Measurements from ENCODE around the gene OR4N5.

The OR4N5 gene

GRCh38 chr14:20179880-20180279 is 41.3 kb downstream of the OR4N5 start:
- Histone ChIP-seq H2BK5ac (ENCODE audit: low read depth, low read length, poor library complexity) (no peak overlapping the region), H3K36me3 (ENCODE audit: control insufficient read depth in 1 of 2, insufficient read depth in 2 of 2, low read length in 2 of 2) (no peaks in the 10 kb centered on the region), H3K14ac (ENCODE audit: low read length) (no peak overlapping the region), H4K8ac (ENCODE audit: low read depth, low read length) (no peak overlapping the region), H3K18ac (ENCODE audit: low read length) (no peak overlapping the region), H2AFZ (ENCODE audit: insufficient read depth, low read length, poor library complexity) (no peak overlapping the region), H3K23ac (ENCODE audit: low read length) (no peak overlapping the region), H3K4me2 (ENCODE audit: low read length) (no peak overlapping the region), H4K91ac (ENCODE audit: low read depth, low read length) (no peak overlapping the region), H3K4me3 (ENCODE audit: low read depth, low read length) (no peak overlapping the region), H3K79me2 (ENCODE audit: control insufficient read depth, insufficient read depth, low read length, poor library complexity) (no peaks in the 10 kb centered on the region), H3K9ac (ENCODE audit: low read length) (no peak overlapping the region), H3K4ac (ENCODE audit: low read depth, low read length) (no peak overlapping the region), H3K9me3 (ENCODE audit: insufficient read depth, low read depth, low read length) (peaks cover 22% of the 10 kb centered on the region), H3K27me3 (ENCODE audit: insufficient read depth, low read length) (no peaks in the 10 kb centered on the region), H3K79me1 (ENCODE audit: low read length) (no peaks in the 10 kb centered on the region), H4K12ac (ENCODE audit: low read depth, low read length) (no peak overlapping the region), H2AK5ac (ENCODE audit: low read length) (no peak overlapping the region), H3K27ac (ENCODE audit: low read depth, low read length) (no peak overlapping the region), H2BK12ac (ENCODE audit: low read length) (no peak overlapping the region), H3K4me1 (ENCODE audit: control insufficient read depth in 1 of 2, insufficient read depth in 2 of 2, low read length in 2 of 2) (no peaks in the 10 kb centered on the region), H2BK120ac (ENCODE audit: insufficient read depth, low read length, poor library complexity) (no peak overlapping the region)
- no peak for DNase-seq
- WGBS (ENCODE audit: extremely low coverage, insufficient coverage, insufficient read length): no CpG with 5 or more reads among the region's 2 CpGs

GRCh38 chr14:20180486-20180885 is 41.9 kb downstream of the OR4N5 start:
- no peak overlapping the region for H3K14ac ChIP-seq (ENCODE audit: low read length)
- H3K79me2 ChIP-seq (ENCODE audit: control insufficient read depth, insufficient read depth, low read length, poor library complexity): no peaks in the 10 kb centered on the region
- H4K8ac ChIP-seq (ENCODE audit: low read depth, low read length): no peak overlapping the region
- H3K9ac ChIP-seq (ENCODE audit: low read length): no peak overlapping the region
- no peak for DNase-seq
- no peak overlapping the region for H3K23ac ChIP-seq (ENCODE audit: low read length)
- H3K18ac ChIP-seq (ENCODE audit: low read length): no peak overlapping the region
- H4K91ac ChIP-seq (ENCODE audit: low read depth, low read length): no peak overlapping the region
- H2BK5ac ChIP-seq (ENCODE audit: low read depth, low read length, poor library complexity): no peak overlapping the region
- no peak overlapping the region for H3K4me3 ChIP-seq (ENCODE audit: low read depth, low read length)
- no peak overlapping the region for H3K4ac ChIP-seq (ENCODE audit: low read depth, low read length)
- H3K27ac ChIP-seq (ENCODE audit: low read depth, low read length): no peak overlapping the region
- H3K36me3 ChIP-seq (ENCODE audit: control insufficient read depth in 1 of 2, insufficient read depth in 2 of 2, low read length in 2 of 2): no peaks in the 10 kb centered on the region
- no CpG with 5 or more reads among the region's 2 CpGs for WGBS (ENCODE audit: extremely low coverage, insufficient coverage, insufficient read length)
- no peak overlapping the region for H2AK5ac ChIP-seq (ENCODE audit: low read length)
- no peak overlapping the region for H2BK12ac ChIP-seq (ENCODE audit: low read length)
- H3K9me3 ChIP-seq (ENCODE audit: insufficient read depth, low read depth, low read length): peaks cover 20% of the 10 kb centered on the region
- no peaks in the 10 kb centered on the region for H3K27me3 ChIP-seq (ENCODE audit: insufficient read depth, low read length)
- no peak overlapping the region for H3K4me2 ChIP-seq (ENCODE audit: low read length)
- no peaks in the 10 kb centered on the region for H3K4me1 ChIP-seq (ENCODE audit: control insufficient read depth in 1 of 2, insufficient read depth in 2 of 2, low read length in 2 of 2)
- H2BK120ac ChIP-seq (ENCODE audit: insufficient read depth, low read length, poor library complexity): no peak overlapping the region
- H3K79me1 ChIP-seq (ENCODE audit: low read length): no peaks in the 10 kb centered on the region
- no peak overlapping the region for H4K12ac ChIP-seq (ENCODE audit: low read depth, low read length)
- H2AFZ ChIP-seq (ENCODE audit: insufficient read depth, low read length, poor library complexity): no peak overlapping the region

DNA sequence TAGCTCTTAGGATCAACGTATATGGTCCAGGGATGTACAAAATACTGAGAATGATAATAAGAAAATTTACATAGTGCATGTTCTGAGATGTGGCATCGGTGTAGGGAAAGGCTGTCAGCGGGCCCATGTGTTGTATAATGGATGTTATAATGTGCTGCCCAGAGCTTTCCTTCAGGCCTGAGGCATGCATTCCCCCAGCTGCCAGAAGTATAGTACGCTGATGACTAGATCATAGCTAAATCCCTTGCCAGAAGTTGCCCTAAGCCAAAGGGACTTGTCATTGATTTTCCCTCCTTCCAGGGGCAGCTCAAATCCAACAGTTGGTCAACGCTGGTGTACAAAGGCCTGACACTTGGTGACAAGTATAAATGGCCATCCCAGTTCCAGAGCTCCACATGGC is 45.6 kb downstream of the OR4N5 start:
- Histone ChIP-seq H2AK5ac (ENCODE audit: low read length) (no peak overlapping the region), H3K4me3 (ENCODE audit: low read depth, low read length) (no peak overlapping the region)

DNA sequence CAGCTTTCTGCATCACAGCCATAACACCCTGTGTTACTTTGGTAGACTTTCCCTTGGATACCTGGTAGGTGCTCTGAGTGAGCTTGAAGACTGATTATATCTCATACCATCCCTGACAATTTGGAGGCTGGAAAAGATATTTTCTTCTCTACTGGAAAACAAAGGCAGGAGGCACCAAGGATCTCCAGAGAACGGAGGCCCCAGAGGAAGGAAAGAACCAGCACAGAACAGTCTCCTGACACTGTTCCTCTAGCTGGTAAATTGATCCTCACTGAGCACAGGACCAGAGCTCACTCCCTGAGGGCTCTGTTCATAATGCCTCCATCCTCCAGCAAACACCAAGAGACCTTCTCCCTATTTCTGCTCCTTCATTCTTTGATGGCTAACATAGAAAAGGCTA is 52.0 kb downstream of the OR4N5 start, which contains the start of gene OR11G2:
OR11G2 (plus strand) TSS at position 301 of the 400 bp plus-strand sequence. CDS start 6,542 bp downstream, outside the sequence.
- no peaks in the 10 kb centered on the region for H3K36me3 ChIP-seq (ENCODE audit: control insufficient read depth in 1 of 2, insufficient read depth in 2 of 2, low read length in 2 of 2)
- no peak within 1 kb of the TSS for H2BK5ac ChIP-seq (ENCODE audit: low read depth, low read length, poor library complexity)
- no peaks in the 10 kb centered on the region for H3K79me1 ChIP-seq (ENCODE audit: low read length)
- H2AK5ac ChIP-seq (ENCODE audit: low read length): no peak within 1 kb of the TSS
- H2BK120ac ChIP-seq (ENCODE audit: insufficient read depth, low read length, poor library complexity): no peak within 1 kb of the TSS
- H3K9ac ChIP-seq (ENCODE audit: low read length): no peak within 1 kb of the TSS
- no peaks in the 10 kb centered on the region for H3K79me2 ChIP-seq (ENCODE audit: control insufficient read depth, insufficient read depth, low read length, poor library complexity)
- no peak within 1 kb of the TSS for H3K4me2 ChIP-seq (ENCODE audit: low read length)
- H3K4me3 ChIP-seq (ENCODE audit: low read depth, low read length): no peak within 1 kb of the TSS
- no peak within 1 kb of the TSS for H3K23ac ChIP-seq (ENCODE audit: low read length)
- peaks cover 13% of the 10 kb centered on the region for H3K9me3 ChIP-seq (ENCODE audit: insufficient read depth, low read depth, low read length)
- H2AFZ ChIP-seq (ENCODE audit: insufficient read depth, low read length, poor library complexity): no peak within 1 kb of the TSS
- no peak within 1 kb of the TSS for H2BK12ac ChIP-seq (ENCODE audit: low read length)
- no peak for DNase-seq
- no peak within 1 kb of the TSS for H4K91ac ChIP-seq (ENCODE audit: low read depth, low read length)
- H3K18ac ChIP-seq (ENCODE audit: low read length): no peak within 1 kb of the TSS
- no peak within 1 kb of the TSS for H3K14ac ChIP-seq (ENCODE audit: low read length)
- no peak within 1 kb of the TSS for H3K27ac ChIP-seq (ENCODE audit: low read depth, low read length)
- WGBS (ENCODE audit: extremely low coverage, insufficient coverage, insufficient read length): no CpG with 5 or more reads among the region's 1 CpG
- no peaks in the 10 kb centered on the region for H3K4me1 ChIP-seq (ENCODE audit: control insufficient read depth in 1 of 2, insufficient read depth in 2 of 2, low read length in 2 of 2)
- no peak within 1 kb of the TSS for H3K4ac ChIP-seq (ENCODE audit: low read depth, low read length)
- H4K8ac ChIP-seq (ENCODE audit: low read depth, low read length): no peak within 1 kb of the TSS
- no peak within 1 kb of the TSS for H4K12ac ChIP-seq (ENCODE audit: low read depth, low read length)
- no peaks in the 10 kb centered on the region for H3K27me3 ChIP-seq (ENCODE audit: insufficient read depth, low read length)

More for the DNA sequence above, 45.6 kb downstream of the OR4N5 start:
- H3K9ac ChIP-seq (ENCODE audit: low read length): no peak overlapping the region
- H2BK5ac ChIP-seq (ENCODE audit: low read depth, low read length, poor library complexity): no peak overlapping the region
- H3K4me2 ChIP-seq (ENCODE audit: low read length): no peak overlapping the region
- H3K27ac ChIP-seq (ENCODE audit: low read depth, low read length): no peak overlapping the region
- H4K91ac ChIP-seq (ENCODE audit: low read depth, low read length): no peak overlapping the region
- no peaks in the 10 kb centered on the region for H3K79me1 ChIP-seq (ENCODE audit: low read length)
- H3K27me3 ChIP-seq (ENCODE audit: insufficient read depth, low read length): no peaks in the 10 kb centered on the region
- H3K79me2 ChIP-seq (ENCODE audit: control insufficient read depth, insufficient read depth, low read length, poor library complexity): no peaks in the 10 kb centered on the region
- no peaks in the 10 kb centered on the region for H3K36me3 ChIP-seq (ENCODE audit: control insufficient read depth in 1 of 2, insufficient read depth in 2 of 2, low read length in 2 of 2)
- H4K12ac ChIP-seq (ENCODE audit: low read depth, low read length): no peak overlapping the region
- H3K4me1 ChIP-seq (ENCODE audit: control insufficient read depth in 1 of 2, insufficient read depth in 2 of 2, low read length in 2 of 2): no peaks in the 10 kb centered on the region
- H3K23ac ChIP-seq (ENCODE audit: low read length): no peak overlapping the region
- no peak overlapping the region for H4K8ac ChIP-seq (ENCODE audit: low read depth, low read length)
- no peak overlapping the region for H2BK12ac ChIP-seq (ENCODE audit: low read length)
- no peak overlapping the region for H3K4ac ChIP-seq (ENCODE audit: low read depth, low read length)
- no peak overlapping the region for H3K14ac ChIP-seq (ENCODE audit: low read length)
- H2BK120ac ChIP-seq (ENCODE audit: insufficient read depth, low read length, poor library complexity): no peak overlapping the region
- no peak overlapping the region for H2AFZ ChIP-seq (ENCODE audit: insufficient read depth, low read length, poor library complexity)
- WGBS (ENCODE audit: extremely low coverage, insufficient coverage, insufficient read length): no CpG with 5 or more reads among the region's 5 CpGs
- H3K18ac ChIP-seq (ENCODE audit: low read length): no peak overlapping the region
- H3K9me3 ChIP-seq (ENCODE audit: insufficient read depth, low read depth, low read length): peaks cover 10% of the 10 kb centered on the region
- DNase-seq: no peak

Data from trophoblast cell (in vitro differentiated cells and primary cell).